Fibroblast of peridontal ligament (primary cell): Measurements from ENCODE around the gene MLXIPL.
"Not testable (repeated sequence)": the region's sequence is repeated elsewhere in the genome, so short reads cannot be mapped to it uniquely, and the experiment has no call there.

Experiments used
- DNase-seq: peaks from one replicate; pipeline ENCODE4 v3.0.0-alpha.2; 2010; ENCODE audit errors: extremely low read depth

The MLXIPL gene

GRCh38 chr7:73614937-73615336 is 9.4 kb downstream of the MLXIPL start:
- not testable (repeated sequence) for DNase-seq

DNA sequence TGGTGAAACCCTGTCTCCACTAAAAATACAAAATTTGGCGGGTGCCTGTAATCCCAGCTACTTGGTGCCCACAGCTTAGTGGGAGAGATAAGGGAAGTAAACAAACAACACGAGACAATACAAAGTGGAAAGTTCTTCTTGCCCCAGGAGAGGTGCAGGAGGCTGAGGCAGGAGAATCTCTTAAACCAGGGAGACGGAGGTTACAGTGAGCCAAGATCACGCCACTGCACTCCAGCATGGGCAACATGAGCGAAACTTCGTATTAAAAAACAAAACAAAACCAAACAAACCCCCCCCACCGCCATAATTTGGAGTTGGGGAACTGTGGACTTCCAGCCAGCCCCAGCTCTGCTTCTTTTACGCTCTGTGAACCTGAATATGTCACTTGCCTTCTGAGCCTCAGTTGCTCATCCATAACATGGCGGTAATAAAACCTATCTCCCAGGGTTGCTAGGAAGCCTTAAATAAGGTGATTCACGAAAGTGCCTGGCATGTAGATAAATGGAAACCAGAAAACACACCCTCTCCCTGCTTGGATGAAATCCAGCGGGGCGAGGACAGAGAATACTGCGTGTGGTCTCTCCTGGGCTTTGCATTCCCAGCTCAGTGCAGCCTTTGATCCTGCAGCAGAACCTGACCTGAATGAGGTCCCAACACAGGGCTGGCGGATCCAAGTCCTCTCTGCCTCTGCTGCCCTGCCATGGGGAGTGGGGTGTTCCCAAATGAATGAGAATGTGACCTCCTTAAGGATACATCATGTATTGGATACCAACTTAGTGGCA is 10.2 kb downstream of the MLXIPL start:
- no peak for DNase-seq

- DNase-seq: peak; percentile 12
Observed at GRCh38 chr7:73612598-73613269, 11.6 kb downstream of the MLXIPL start.

DNA sequence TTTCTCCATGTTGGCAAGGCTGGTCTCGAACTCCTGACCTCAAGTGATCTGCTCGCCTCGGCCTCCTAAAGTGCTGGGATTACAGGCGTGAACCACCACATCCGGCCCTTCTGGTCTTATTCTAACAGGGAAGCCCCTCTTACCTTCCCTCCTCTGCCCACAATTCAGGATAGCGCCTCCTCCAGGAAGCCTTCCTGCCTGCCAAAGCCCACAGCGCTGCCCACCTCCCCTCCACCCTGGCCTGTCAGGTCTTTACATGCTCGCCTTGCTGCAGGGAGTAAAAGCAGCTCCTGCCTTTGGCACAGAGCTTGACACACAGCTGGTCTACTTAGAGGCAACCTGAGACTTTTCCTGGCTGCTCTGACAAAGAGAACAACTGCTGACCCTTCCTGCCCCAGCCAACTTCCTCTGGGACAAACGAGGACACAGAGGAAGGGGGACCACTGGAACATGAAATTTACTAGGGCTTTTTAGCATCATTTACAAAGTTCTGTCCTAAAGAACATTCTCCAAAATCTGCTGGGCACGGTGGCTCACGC is 13.2 kb downstream of the MLXIPL start:
- DNase-seq: no peak

GRCh38 chr7:73610105-73610504 is 14.2 kb downstream of the MLXIPL start:
- no peak for DNase-seq

DNA sequence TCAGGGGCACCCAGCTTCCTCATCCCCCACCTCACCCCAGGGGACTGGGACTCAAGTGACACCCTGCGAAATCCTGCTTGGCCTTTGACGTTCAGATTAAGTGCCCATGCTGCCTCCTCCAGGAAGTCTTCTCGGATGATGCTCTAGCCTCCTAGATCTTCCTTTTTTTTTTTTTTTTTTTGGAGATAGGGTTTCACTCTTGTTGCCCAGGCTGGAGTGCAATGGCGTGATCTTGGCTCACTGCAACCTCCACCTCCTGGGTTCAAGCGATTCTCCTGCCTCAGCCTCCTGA is 16.7 kb downstream of the MLXIPL start:
- not testable (repeated sequence) for DNase-seq

- peak; percentile 28 for DNase-seq
Observed at GRCh38 chr7:73606801-73607691, 17.3 kb downstream of the MLXIPL start.

DNA sequence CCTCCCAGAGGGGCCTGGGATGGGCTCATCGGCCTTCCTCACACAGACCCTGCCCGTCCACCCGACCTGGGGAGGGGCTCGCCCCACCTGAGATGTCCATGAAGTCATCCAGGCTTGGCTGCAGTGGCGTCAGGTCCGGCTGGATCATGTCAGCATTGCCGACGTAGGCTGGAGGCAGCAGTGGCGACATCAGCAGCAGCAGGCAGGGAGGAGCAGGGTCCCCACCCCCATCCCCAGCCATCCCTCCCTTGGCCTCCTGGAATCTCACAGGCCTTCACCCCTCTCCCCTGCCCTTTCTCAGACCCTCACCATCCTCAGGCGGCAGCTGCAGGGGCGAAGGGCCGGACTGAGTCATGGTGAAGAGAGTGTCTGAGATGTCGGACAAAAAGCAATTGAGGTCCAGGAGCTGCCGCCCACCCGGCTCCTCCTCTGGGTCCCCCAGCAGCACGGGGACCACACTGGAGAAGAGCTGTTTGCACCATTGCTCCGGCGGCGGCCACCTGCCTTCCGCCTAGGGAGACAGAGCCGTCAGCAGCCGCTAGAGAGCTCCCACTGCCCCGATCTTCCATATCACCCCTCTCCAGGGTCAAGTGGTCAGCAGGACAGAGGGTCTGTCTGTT is 18.6 kb downstream of the MLXIPL start:
- DNase-seq: no peak

DNA sequence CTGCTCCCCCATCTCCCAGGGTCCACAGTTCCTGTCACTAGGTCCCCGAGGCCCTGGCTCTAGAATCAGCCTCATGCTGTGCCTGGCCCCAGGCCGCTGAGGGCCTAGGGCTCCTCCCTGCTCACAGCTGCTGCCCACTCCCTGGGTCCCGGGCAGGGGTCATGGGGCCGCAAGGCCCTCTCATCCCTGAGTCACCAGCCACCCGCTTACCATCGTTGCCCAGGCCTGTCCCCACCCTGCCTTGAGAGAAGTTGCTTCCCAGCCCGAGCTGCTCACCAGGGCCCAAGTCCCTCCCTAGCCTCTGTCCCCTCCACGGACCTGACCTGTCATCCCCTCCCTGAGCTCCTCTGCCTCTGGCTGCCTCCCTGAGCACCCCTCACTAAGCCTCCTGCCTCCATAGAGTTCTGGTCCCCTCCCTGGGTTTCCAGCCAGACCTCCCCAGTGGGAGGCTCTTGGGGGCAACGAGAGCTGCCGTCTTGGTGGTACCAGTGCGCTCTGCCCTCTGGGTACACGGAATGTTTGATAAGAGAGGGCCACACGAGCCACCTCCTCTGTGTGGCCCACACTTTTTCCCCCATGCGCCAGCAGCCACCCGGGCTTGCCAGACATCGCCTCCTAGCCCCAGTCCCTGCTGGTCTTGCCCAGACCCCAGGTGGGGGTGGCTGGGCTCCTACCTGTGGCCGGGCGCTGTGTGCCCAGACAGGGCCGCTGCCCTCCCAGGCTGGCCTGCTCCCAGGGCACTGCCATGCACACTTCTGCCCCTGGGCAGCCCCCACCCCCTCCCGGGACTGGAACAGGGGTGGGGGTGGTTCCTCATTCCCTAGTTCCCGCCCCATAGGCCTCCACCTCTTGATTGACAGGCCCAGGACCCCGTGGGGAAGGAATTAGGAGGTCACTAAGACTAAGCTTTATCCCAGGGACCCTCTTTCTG is 21.3 kb downstream of the MLXIPL start:
- no peak for DNase-seq

- no peak for DNase-seq
Observed at GRCh38 chr7:73599916-73600315, 24.4 kb downstream of the MLXIPL start.

- no peak for DNase-seq
Observed at GRCh38 chr7:73599151-73599882, 25.0 kb downstream of the MLXIPL start.

- DNase-seq: no peak
Observed at GRCh38 chr7:73597978-73598782, 26.1 kb downstream of the MLXIPL start.

DNA sequence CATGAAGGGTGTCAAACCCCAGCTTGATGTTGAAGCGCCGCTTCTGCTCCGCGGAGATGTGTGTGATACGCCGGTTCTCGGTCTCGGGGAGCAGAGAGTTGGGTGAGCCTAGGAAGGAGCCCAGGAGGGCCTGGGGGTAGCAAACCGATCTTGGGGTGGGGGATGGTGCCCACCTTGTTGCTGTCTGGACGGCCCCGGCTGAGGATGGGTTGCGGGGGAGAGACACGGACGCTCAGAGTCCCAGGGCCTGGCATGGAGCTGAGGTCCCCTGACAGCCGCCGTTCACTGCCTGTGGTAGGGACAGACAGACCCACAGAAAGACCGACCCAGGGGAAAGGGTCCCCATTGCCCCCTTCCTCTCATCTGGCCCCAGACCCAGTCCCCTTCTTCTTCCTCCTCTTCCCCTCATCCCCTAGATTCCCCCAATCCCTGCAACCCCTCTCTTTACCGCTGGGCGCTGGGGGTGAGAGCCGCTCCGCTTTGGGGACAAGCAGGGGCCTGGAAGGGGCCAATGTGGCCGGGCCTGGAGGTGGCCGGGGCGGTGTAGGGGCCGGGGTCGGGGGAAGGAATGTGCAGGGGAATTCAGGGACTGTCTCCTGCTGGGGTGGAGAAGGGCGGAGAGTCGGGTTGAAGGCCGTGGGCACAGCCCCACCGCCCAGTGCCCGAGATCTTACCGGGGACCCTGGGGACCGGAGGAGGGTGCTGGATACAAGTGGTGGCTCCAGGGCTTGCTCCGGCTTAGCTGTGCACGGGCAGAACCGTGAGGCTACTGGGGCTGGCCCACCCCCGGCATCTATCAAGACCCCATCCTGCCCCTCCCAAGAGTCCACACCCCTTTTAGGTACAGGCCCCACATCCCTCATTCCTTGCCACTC is 27.9 kb downstream of the MLXIPL start:
- no peak for DNase-seq

DNA sequence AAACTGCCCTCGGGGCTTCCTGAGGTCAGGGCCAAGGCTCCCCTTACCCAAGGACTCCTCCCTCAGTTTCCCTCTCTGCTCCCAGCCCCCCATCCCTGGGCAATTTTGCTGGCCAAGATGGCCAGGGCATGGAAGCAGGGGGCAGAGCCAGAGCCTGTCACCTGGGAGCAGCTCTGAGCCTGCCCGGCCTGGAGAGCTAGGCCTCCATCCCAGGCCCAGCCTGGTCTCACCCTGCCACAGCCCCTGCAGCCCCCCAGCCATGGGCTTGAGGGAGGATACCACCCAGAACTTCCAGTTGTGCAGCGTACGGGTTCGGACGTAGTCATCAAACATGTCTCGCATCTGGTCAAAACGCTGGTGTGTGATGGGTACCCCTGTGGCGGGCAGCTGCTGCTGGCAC is 29.0 kb downstream of the MLXIPL start:
- DNase-seq: no peak

DNA sequence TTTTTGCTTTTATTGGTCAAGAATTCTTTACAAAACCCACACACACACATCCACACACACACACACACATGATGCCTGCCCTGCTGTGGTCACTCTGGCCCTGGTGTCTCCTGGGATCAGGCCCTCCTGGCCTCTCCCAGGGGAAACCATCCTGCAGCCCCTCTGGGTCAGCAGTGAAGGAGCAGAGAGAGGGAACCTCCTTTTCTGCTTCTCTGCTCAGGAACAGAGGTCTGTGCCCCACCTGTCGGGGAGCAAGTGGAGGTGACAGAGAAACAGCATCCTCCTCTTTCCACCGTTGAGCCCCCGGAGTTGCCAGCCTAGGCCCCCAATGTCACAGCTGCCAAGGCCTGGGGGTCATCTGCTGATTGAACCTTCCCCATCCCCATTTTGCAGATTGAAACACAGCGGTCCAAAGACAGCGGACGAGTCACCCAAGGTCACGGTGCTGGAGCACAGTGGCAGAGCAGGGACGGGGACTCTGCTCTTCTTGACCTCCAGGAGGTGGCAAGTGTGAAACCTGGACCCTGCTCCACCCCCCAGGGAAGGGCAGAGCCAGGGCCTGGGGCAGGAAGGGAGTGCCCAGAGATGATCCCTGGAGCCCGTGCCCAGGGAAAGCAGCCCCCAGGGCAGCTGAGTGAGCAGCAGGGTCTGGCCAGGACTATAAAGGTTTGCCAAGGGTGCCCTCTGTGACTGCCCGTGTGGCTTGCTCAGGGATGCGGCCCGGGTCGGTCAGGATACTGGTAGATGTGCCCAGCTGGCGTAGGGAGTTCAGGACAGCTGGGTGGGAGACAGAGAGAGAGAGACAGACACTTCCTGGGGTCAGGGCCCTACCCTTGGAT is 30.9 kb downstream of the MLXIPL start:
- no peak for DNase-seq

DNA sequence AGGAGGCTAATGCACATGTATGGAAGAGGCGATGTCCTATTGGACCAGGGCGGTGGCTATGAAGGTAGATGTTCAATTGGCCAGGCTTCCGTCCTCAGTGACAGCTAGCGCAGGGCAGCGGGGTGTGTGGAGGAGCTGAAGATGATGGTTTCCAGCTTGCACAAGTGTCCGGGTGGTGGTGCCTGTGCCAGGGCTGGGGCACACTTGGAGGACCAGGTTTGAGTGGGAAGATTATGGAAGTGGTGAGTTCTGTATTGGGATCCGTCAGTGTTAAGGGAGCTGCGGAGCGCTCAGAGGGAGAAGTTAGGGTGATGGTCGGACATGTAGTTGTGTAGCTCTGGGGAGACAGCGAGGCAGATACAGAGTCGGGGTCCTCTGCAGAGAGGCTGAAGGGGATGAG is 37.4 kb downstream of the MLXIPL start:
- DNase-seq: no peak

DNA sequence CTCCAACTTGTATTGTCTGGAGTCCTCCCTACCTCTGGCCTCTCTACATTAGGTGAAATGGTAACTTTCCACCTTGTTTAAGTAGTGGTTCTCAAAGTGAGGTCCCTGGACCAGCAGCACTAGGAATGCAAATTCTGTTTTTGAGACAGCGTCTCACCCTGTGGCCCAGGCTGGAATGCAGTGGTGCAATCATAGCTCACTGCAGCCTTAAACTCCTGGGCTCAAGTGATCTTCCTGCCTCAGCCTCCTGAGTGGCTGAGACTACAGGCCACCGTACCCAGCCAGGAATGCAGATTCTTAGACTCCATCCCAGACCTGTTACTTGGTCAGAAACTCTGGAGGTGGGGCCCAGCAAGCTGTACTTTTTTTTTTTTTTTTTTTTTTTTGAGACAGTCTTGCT is 39.1 kb downstream of the MLXIPL start:
- no peak for DNase-seq
